ENCODE measurements around the gene BRD7.

Gene BRD7

GRCh38 chr16:50388496-50388895 lies 19.7 kb upstream of the BRD7 start:
- no peak for DNase-seq

DNA sequence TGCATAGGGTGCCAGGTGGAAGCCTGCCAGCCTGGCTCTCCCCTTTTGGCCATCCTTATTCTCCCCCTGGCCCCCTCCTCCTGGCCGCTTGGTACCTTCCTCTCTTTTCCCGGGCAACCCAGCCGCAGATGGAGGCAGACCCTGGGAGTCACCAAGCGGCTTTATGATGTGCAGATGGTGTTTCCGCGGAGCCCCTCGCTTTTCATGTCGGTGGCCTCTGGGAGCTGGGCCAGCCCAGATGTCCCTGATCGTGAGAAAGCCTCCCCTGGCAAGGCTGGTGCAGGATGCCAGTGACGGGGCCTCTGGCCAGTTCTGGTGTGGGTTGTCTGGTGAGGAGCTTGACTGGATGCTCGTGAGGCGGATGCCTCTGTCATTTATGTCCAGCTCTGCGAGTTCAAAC lies 18.0 kb upstream of the BRD7 start:
- no peak for DNase-seq

GRCh38 chr16:50386139-50386538 lies 17.4 kb upstream of the BRD7 start:
- no peak for DNase-seq

DNA sequence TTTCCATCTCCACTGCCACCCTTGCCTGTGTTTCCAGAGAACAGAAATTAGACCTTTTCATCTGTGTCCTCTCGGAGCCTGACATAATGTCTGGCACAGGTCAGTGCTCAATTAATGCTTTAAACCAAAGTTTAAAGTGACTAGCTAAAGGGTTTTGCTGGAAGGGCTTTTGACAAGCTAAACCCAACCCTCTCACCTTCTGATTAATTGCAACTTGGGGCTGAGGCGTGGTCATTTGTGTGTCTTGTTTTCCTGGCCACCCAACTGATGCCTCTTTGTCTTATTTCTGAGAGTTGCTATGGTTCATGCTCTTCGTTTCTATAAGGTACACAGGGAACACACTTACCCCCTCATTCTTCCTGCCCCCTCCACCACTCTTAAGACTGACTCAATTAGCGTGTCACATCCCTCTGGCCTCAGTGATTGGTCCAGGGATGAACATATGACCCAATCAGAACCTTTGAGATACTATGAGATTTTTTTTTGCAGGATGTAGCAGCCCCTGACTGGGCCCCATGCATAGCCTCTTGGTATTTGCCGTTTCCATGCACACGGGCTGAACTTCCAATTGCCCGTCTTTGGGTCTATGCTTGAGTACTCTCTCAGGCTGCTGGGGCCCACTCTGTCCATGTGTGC lies 15.8 kb upstream of the BRD7 start:
- DNase-seq, result no peak

GRCh38 chr16:50381679-50382440 lies 13.1 kb upstream of the BRD7 start:
- DNase-seq, result no peak

DNA sequence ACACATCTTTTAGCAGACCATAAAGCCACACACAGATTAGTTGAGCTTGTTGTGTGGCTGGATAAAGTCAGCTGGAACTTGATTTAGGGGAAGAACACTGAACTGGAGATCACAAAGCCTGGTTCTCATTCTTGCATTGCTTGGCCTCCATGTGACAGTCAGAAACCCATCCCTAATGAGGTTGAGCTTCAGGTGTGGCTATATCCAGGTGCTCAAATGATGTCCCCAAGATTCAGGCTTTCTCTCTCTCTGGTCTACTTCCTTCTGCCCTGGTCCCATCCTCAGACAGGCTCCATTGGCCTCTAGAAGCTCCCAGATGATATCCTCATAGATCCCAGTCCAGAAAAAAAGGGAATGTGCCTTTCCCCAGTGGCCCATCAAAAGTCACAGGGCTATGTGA lies 9.6 kb upstream of the BRD7 start:
- no peak for DNase-seq

- DNase-seq, result no peak
These were observed 8.2 kb upstream of the BRD7 start for GRCh38 chr16:50377001-50377400.

DNA sequence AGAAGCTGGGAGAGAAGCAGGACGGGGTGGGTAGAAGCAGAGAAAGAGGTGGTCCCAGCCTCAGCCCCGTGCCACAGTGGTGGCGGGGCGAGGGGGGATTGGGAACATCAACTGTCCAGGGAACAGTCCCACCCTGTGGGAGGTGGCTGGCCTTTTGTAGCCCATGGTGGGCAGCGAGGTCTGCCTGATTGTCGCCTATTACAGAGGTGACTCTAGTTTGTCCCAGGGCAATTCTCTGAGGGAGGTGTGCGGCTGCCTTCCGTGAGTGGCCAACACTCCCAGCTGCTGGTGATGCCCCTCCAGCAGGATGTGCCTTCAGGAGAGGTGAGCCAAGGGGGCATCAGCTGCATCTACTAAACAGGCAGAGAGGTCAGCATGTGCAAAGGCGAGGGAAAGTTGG lies 5.0 kb upstream of the BRD7 start:
- no peak for DNase-seq

DNA sequence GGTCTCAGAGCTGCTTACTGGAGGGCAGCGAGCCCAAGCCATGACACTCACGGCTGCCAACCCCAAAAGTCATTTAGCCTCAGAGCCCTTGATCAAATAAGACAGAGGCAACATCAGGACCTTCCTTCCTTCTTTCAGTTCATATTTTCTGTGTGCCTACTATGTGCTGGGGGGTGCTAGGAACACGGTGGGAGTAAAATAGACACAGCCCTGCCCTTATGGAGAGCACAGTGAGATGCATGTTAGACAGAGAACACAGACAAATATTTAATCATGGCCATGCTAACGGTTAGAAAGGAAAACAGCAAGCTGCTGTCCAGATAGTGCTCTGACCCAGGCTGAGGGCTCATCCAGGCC lies 4.5 kb upstream of the BRD7 start:
- no peak for DNase-seq

GRCh38 chr16:50372611-50373344 lies 4.0 kb upstream of the BRD7 start:
- DNase-seq, result no peak

DNA sequence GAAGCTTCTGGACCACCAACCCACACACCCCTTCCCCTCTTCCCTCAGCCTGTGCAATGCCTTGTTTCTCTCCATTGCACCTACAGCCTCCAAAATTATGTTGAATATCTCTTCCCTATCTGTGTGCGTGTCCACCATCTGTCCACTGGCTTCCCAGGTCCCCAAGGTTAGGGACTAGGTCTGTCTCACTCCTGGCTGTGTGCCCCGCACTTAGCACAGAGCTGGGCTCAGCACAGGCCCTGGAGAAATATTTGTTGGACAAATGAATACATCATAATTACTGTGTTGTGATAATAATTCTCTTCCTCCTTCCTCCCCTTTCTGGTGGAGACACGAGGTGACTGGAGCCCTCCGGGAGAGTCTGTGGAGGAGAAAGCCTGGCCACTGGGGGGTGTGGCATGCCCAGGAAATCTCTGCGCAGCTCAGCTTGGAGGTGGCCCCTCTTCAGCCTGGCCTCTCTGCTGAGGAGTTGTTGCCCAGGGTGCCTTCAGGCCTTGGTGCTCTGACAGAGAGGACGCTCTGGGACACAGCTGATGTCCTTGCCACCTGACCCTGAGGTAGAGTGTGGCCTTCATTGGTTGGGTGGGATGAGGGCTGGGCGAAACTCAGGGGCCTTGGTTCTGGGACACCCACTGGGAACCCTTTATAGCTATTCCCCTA lies 3.3 kb upstream of the BRD7 start:
- DNase-seq, result no peak

GRCh38 chr16:50371036-50371716 lies 2.4 kb upstream of the BRD7 start:
- DNase-seq, result no peak

DNA sequence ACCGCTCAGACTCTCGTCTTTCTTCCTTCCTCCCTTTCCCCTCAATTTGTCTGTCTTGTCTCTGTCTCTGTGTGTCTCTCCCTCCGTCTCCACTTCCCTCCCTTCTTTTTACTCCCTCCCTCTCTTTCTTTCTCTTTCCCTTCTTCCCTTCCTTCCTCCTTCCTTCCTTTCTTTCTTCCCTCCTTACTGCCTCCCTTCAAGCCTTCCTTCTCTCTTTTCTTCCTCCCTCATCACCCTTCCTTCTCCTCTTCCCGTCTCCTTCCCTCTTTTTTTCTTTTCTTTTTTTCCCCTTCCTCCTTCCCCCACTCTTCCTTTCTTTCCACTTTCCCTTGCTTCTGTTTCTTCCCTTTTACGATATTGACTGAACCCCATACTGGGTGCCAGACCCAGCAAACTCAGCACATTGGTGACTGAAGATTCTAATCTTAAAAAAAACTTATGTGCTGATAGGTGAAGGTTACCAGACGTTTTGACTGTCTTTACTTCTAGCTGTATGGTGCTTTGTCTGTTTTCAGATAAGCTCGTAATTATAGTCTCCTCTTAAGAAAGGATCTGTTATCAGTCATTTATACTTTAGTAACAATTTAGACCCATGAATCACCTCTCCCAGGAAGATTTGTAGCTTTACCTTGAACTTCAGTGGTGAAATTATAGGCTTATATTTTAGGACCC lies 481 bp upstream of the BRD7 start:
- DNase-seq, result no peak

GRCh38 chr16:50367777-50368409 lies 895 bp downstream of the BRD7 start:
- DNase-seq, result no peak

GRCh38 chr16:50365791-50366575 lies 2.8 kb downstream of the BRD7 start:
- no peak for DNase-seq

DNA sequence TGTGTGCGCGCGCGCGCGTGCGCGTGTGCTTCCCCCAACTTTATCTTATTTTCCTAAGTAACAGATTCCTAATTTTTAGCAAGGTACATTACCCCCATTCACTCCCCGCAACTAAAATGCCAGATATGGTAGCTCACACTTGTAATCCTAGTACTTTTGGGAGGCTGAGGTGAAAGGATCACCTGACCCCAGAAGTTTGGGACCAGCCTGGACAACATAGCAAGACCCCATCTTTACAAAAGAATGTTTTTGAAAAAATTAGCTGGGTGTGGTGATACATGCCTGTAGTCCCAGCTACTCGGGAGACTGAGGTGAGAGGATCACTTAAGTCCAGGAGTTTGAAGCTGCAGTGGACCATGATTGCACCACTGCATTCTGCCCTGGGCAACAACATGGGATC lies 5.1 kb downstream of the BRD7 start:
- DNase-seq, result no peak

DNA sequence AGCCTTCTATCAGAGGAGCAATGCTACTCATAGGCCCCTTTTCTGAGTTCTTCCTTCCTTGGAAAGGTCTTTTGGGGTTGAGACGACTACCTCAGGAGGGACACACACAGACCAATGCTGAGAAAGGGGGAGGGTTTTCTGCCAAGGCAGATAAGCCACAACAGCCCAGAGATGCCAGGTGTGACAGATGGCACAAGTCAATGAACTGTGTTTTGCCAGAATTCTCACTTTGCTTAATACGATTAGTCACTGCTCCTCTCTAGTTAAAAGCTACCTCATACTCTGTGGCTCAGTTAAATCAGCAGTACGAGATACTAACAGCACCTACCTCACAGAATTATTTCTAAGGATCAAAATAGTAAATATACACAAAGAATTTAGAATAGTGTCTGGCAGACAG lies 8.0 kb downstream of the BRD7 start:
- no peak for DNase-seq

DNA sequence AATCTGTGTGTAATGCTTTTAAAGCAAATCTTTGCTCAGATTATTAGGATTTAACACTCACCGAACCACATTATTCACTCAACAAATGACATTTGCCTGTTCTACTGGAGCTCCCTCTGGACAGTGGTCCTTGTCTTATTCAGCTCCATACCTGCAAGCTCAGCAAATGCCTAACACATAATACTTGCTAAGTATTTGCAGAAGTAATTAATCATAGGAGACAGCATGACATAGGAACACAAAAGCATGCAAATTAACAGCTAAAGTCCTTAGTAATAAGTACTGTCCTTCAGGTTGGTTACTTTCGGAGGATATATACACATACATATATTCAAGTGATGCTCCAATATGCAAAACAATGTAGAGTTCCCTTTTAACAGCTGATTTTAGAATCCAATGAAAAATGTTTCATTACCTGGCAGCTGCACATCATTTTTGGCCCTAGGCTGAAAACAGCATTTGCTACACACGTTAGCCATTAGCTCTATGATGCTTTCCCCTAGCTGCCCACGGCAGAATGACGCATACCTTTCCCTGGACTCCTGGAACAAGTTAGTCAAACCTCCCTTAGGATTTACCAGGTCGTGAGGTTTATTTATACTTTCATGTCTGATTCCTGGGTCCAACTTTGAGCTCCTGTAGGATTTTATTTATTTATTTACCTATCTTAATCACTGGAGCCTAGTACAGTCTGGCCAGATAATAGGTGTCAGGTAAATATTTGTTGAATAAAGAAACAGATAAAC lies 8.6 kb downstream of the BRD7 start:
- DNase-seq, result no peak

DNA sequence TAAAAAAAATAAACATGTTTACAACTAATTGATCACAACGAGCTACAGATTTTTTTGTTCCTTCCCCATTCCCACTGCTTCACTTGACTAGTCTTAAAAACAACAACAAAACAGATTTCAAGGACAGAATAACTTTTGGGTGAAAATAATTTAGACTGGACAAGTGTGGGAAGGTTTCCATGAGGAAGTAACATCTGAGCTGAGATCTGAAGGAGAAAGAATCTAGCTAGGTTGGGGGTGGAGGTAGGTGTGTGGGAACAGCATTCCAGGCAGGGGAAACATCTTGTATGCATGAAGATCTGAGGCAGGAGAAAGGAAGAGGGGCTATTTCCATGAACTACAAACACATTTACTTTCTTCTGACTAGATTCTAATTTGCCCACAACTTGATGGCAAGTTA lies 9.2 kb downstream of the BRD7 start:
- DNase-seq, result no peak

Measured in NCI-H1417 treated with DMSO at 0.1 percent for 48 hours (cell line).